Vagina (tissue), 2 donors: ENCODE data around the gene MID1IP1.

Experiments used
- POLR2A ChIP-seq, 2 donors: fragments of 450-650 bp; IDR thresholded peaks; one replicate each; pipeline ENCODE4 v1.6.1; 2017; ENCODE audit warnings: antibody characterized with exemption in 2 of 2, mild to moderate bottlenecking in 2 of 2, moderate library complexity in 2 of 2
- POLR2AphosphoS5 ChIP-seq, 2 donors: sonication (generic); formaldehyde crosslinking; IDR thresholded peaks; one replicate each; pipeline ENCODE4 v1.9.0; 2017; ENCODE audit warnings: antibody characterized with exemption in 2 of 2, mild to moderate bottlenecking in 2 of 2, low read depth in 1 of 2; ENCODE audit not compliant: insufficient read depth in 1 of 2
- TF ChIP-seq, protein P1 (sequence below), 3 experiments: fragments of 450-650 bp in 2 of 3; fragments of 200-600 bp in 1 of 3; sonication (generic) in 1 of 3; IDR thresholded peaks; one replicate each; pipeline ENCODE4 v1.5.1; 2017 to 2019; ENCODE audit warnings: antibody characterized with exemption in 3 of 3, mild to moderate bottlenecking in 2 of 3, moderate library complexity in 2 of 3

GRCh38 chrX:38754102-38754790 is 47.0 kb upstream of the MID1IP1 start:
- TF ChIP-seq, protein P1, sequence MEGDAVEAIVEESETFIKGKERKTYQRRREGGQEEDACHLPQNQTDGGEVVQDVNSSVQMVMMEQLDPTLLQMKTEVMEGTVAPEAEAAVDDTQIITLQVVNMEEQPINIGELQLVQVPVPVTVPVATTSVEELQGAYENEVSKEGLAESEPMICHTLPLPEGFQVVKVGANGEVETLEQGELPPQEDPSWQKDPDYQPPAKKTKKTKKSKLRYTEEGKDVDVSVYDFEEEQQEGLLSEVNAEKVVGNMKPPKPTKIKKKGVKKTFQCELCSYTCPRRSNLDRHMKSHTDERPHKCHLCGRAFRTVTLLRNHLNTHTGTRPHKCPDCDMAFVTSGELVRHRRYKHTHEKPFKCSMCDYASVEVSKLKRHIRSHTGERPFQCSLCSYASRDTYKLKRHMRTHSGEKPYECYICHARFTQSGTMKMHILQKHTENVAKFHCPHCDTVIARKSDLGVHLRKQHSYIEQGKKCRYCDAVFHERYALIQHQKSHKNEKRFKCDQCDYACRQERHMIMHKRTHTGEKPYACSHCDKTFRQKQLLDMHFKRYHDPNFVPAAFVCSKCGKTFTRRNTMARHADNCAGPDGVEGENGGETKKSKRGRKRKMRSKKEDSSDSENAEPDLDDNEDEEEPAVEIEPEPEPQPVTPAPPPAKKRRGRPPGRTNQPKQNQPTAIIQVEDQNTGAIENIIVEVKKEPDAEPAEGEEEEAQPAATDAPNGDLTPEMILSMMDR (IDR thresholded peaks at IDR 0.05): peak in 2 of 3 experiments; percentile 51 to 53
- no peak for TF ChIP-seq POLR2A (IDR thresholded peaks at IDR 0.05)
- TF ChIP-seq POLR2AphosphoS5 (IDR thresholded peaks at IDR 0.05; ENCODE audit: insufficient read depth in 1 of 2, low read depth in 1 of 2): no peak
